NCI-H187 treated with DMSO at 0.1 percent for 48 hours (cell line): ENCODE results near the gene FOXL3.
"Not testable (repeated sequence)": the region's sequence is repeated elsewhere in the genome, so short reads cannot be mapped to it uniquely, and the experiment has no call there.

Experiments
- DNase-seq: peaks from one replicate; lab custom pipeline; 2025; lab: John Stamatoyannopoulos, UW

FOXL3 gene

DNA sequence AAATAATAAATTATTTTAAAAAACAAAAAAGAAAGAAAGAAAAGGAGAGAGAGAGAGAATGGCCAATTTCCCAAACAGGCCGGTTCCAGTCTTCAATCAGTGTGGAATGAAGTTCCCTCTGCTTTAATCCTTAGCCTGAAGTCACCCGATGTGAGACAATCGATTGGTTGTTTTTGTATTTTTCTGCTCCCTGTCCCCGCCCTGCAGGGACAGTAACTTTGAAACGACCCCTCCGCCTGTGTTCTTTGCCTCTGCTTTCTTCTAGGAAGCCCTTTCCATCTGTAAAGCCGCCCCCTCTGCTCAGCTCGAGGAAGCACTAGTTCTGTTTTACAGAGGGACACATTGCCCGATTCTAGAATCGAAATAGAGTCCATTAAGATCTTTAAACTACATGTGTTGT lies 33.4 kb downstream of the FOXL3 start:
- DNase-seq = no peak

DNA sequence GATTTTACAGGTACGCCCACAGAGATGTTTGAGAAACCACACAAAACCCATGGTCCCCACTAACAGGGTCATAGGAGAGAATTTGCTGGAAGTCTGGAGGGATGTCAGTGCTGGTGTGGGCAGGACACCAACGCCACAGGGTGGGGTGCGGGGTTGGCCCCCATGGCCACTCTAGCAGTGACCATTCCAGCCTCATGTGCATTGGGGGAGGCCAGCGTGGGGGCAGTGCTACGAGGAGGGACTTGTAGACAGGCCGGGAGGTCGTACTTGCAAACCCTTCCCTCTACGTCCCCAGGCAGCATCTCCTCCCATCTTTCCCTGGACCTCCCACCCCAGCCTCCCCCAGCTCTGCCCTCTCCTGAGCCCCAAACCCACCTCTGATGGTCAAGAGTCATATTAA lies 34.0 kb downstream of the FOXL3 start:
- DNase-seq = no peak

DNA sequence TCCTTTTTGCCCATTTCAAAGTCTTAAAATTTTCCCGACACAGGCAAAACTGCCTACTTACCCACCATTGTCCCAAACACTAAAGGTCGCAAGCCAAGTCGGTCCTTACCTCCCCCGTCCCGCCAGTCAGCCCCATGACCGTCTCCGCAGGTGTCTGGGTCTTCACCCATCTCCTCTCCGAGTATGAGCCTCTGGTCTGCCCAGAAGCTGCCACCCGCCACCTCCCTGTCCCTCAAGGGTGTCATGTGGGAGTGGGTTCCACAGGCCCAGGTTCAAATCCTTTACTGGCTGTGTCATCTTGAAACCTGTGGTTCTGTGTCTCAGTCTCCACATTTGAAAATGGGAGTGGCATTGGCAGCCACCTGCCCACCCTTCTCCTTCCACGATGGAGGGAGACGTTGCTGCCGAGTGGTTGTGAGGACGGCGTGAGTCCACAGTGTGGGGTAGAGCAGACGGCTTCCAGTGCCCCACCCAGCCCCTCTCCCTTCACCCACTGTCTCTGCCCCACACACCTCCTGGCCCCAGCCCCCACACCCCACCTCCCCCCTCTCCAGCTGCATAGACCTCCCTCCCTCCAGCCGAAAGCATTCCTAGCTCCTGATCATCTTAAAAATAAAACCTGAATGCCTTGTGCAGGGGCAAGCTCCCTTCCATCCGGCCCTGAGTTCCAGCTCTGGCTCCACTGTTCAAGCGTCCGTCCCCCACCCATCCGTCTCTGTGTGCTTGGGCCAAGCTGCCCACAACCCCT lies 35.3 kb downstream of the FOXL3 start:
- no peak for DNase-seq

DNA sequence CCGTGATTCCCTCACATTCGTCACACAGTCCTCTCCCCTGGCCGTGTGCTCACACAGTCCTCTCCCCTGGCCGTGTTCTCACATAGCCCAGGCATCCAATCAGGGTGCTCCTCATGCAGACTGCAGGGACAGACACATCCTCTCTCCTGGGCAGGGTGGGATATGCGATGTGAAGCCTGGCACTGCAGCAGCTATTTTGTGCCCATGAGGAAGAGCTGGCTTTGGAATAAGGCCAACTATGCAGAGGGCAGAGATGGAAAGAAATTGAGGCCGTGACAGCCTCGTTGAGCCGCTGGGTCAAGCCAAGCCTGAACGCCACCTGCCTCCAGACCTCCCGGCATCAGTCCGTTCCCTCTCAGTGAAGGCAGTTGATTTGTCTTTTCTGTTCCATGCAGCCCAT lies 35.8 kb downstream of the FOXL3 start:
- no peak for DNase-seq

DNA sequence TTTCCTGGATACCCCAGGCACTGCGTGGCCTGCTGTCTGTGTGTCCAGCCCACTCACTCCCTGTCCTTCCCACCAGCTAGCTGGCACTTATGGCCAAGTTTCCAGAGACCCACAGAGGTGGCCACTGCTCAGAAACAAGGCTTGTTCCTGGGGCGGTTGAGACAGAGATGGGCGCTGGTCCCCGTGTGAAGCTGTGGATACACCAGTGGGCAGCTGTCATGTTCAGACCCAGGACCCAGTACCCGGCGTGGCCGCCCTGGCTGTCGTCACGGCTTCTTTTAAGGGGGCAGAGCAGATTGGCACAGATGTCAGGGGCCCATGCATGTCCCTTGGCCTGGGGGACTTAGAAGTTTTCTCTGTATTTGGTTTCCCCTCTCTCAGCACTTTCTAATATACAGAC lies 36.3 kb downstream of the FOXL3 start:
- no peak for DNase-seq

DNA sequence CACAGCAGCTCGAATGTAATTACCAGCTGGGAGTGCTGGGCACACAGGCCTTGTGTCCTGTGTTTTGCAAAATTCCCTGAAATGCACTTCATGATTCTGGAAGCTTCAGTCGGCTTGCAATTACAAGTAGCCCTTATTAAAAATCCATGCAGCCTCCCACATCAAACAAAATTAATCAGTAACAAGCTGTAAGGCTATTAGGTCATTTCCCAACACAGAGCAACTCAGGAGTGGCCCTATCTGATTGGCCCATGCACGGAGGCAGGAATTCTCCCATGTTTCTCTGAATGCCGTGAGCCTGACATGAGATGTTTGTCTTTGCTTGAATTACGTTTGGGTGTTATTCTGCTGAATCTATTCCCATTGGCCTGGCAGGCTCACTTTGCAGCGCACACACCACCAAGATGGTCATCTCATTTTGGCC lies 36.9 kb downstream of the FOXL3 start:
- DNase-seq = no peak

DNA sequence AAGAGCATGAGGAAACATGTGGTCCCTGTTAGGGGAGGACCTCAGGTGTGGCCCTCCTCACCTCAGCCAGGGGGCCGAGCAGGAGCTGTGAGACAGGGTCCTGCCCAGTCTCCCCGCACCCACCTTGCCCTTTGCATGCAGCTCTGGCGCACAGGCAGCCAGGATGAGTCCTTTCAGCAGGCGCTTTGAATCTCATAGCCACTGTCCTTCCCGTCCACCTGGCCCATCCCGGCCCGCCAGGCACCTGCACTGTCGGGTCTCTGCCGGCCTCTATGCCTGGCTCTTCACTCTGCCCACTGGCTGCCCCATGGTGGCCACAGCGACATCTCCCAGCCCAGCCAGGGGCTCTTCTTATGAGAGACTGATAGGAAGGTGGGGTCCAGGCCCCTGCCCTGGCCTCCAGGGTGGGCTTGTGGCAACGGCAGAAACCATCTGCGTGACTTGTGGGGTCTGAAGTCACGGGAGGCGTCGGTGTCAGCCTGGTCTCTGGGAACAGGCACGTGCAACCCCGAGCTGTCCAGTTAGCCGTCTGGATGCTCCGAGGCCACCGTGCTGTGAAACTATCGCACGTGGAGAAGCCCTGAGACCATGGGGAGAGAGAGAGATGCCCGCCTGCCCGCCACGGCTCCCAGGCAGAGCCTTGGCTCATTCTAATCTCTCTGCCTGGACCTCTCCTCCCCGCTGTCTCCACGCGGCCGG lies 37.4 kb downstream of the FOXL3 start:
- no peak for DNase-seq

DNA sequence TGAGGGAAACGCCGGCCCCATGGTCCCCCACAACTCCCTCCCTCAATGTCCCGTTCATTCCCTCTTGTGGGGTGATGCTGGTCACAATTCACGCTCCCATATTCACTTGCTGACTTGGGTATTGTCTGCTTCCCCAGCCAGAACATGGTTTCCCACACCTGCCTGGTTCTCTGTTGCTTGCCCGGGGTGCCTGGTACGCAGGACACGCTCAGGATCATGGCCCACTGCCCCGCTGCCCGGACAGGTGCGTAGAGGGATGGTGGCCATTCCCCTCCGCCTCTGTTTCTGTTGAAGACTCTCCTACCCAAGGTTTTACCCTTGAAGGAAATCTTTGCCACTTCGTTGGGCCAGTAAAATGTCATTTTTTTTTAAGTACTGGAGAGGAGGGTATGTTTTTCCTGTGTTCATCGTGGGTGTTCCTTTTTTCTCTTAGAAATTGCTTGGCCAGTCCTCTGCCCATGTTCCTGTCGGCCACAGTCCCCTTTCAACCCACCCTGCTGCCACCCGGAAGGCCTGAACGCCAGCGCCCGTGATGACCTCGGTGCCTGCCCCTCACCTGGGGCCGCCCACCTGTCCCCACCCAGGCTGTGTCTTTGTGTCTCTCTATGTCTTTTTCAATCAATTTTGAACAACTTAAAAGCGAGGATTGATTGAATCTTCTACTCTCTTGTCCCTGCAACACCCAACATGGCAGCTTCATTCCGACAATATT lies 38.2 kb downstream of the FOXL3 start:
- DNase-seq = no peak

DNA sequence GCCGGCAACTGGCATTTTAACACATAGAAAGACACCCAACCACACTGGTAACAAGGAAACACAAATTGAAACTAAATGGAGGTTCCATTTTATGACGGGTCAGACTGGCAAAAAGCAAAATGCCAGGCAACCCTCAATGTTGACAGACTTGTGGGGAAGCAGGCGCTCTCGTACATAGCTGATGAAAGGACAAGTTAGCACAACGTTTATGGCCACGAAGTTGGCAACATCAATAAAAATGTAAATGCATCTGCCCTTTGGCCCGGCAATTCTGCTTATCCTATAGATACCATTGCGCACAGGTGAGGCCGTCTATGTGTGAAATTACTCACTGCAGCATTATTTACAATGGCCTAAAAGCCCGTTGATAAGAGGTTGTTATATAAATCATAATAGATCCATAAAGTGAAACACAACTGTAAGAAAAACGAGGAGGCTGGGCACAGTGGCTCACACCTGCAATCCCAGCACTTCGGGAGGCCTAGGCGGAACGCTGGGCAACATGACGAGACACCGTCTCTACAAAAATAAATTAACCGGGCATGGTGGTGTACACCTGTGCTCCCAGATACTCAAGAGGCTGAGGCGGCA lies 39.8 kb downstream of the FOXL3 start:
- DNase-seq = no peak

DNA sequence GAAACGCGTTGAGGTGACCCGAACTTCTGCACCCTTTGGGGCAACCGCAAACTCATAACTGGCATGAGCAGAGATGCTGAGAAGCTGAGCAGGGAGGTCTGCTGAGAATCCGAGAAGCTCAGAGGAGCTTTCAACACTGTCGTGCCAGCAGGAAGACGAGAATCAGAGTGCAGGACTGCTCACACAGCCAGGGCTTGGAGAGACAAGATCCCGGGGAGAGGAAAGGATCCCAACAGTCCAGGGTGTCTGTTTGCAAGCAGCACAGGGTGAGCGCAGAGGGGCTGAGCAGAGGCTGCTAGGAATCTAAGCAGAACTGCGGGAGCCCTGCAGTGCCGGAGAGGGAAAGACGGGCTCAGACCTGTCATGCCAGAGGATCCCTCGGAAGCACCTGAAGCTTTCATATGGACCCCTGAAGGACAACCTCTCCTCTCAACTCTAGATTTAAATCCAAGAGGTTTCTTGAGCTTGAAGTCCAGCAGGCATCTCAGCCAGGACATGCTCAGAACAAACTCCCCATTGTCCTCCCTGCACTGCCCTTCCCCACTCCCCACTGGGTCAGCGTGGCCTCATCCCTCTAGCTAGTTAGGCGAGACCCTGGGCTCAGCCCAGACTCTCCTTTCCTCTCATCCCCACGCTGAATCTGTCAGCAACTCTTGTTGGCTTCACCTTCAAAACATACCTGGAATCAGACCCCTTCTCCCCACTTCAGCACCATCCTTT lies 40.7 kb downstream of the FOXL3 start:
- no peak for DNase-seq

DNA sequence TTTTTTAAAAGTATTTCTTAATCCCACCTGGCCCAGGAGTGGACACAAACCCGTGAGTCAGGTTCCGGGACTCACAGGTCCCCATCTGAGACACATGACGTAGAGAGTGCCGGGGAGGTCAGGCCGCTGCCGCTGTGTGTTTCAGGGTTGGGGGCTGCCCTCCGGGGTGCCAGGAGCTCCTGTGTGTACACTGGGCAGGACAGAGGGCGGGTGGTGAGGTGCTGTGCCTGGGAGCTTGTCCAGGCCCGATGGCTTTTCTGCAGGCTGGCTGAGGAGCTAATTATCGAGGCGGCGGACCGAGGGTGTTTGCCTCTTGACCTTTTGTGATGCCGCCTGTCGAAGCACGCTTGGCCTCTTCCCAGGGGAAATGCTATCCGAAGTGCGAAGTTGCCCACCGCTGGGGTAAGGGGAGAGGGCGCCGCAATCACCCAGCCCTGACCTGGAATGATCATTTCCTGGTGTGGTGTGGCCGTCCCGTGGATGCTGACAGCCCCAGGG lies 42.1 kb downstream of the FOXL3 start:
- DNase-seq = no peak

DNA sequence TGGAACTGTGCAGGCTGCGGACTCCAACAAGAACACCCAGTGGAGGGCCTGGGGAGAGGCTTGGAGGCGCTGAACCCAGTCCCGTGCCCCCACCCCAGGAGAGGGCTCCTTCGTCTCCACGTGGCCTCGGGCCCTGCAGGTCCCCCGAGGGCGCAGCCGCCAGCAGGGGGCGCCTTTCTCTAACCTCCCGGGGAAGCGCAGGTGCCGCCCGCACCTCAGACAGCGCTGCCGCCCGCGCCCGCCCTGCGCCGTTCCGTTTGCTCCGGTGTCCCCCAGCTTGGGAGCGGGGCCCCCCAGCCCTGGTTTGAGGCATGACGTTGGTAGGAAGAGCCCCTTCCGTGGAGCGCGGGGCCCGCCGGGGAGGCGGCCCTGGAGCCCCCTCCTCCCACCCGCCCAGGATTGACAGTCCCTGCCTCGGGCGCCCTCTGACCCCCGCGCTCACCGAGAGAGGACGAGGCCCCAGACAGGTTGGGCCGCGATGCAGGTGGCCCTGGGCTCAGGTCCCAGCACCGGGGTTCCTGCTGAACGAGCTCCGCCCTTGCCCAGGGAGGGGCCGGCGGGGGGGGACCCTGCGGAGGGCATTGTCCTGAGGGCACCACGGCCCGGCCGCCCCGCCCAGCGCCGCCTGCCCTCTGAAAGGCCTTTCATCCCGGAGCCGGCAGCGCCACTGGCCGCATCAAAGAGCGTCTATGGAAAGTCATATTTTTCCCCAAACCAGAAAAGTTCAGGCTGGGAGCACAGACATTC lies 42.8 kb downstream of the FOXL3 start:
- DNase-seq = no peak

DNA sequence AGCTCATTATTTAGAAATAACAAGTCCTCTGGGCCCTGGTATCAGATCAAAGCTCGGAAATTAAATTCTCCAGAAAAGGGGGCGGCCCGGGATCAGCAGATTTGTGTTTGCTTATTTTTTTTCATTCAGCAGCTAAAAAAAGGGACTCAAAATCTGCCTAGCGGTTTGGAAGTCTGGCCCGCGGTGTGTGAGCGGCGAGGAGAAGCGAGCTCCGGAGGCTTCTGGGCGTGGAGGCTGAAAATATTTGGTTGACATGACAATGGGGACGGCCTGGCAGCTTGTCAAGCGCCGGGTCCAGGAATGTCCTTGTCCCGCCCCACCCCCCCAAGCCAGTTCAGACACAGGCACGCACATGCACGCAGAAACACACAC lies 43.4 kb downstream of the FOXL3 start:
- no peak for DNase-seq

DNA sequence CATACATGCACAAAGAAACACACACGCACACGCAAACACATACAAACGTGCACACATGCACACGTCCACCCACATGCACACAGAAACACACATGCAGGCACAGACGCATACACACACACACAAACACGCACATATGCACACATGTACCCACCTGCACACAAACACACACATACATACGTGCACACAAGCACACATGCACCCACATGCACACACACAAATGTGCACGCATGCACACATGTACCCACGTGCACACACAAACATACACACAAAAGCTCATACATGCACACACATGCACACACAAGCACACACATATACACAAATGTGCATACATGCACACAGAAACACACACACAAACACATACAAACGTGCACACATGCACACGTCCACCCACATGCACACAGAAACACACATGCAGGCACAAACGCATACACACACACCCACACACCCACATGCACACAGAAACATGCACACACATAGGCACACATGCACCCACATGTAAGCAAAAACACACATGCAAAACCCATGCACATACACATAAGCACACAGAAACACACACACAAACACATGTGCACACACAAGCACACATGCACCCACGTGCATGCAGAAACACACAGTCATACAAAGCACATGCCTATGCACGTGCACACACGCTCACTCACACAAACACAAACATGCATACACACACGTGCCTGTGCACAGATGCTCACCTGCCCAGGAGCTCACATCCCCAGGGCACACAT lies 44.8 kb downstream of the FOXL3 start:
- no peak for DNase-seq

DNA sequence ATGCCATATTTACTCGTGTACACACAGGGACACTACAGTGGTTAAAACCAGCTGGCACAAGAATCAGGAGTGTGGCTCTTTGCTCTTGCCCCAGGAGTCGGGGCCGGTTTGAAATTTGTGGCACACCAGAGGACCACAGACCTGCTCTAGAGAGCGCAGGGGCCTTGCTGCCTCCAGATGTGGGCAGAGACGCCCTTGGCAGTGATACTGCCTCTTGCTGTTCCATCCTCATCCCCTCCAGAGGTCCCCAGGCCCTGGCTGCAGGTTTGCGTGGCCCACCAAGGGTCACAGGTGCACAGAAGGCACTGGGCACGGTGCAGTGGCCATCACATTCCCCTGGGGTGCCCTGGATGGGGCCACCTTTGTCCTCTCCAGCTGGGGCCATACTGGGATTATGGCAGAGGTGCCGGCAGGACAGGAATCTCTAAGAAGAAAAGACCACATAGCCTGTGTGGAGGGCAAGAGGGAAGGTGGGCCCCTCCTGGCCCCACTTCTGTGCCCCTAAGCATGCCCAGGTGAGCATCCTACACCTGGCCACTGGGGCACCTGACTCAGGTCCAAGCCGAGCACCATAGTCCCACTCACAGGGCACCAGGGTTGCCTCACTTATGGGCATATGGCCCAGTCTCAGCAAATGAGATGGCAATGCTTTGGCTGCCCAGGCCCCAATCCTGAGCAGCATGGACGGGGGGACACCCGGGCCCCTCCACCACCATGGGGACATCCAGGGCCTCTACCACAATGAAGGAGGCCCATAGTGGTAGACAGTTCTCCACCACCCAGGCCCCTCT lies 45.6 kb downstream of the FOXL3 start:
- no peak for DNase-seq

DNA sequence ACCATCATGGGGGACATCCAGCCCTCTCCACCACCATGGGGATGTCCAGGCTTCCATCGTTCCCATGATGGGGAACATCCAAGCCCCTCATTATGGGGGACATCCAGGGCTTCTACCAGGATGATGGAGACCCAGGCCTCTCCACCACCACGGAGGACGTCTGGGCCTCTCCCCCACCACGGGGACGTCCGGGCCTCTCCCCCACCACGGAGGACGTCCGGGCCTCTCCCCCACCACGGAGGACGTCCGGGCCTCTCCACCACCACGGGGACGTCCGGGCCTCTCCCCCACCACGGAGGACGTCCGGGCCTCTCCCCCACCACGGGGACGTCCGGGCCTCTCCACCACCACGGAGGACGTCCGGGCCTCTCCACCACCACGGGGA lies 46.2 kb downstream of the FOXL3 start:
- DNase-seq = not testable (repeated sequence)

DNA sequence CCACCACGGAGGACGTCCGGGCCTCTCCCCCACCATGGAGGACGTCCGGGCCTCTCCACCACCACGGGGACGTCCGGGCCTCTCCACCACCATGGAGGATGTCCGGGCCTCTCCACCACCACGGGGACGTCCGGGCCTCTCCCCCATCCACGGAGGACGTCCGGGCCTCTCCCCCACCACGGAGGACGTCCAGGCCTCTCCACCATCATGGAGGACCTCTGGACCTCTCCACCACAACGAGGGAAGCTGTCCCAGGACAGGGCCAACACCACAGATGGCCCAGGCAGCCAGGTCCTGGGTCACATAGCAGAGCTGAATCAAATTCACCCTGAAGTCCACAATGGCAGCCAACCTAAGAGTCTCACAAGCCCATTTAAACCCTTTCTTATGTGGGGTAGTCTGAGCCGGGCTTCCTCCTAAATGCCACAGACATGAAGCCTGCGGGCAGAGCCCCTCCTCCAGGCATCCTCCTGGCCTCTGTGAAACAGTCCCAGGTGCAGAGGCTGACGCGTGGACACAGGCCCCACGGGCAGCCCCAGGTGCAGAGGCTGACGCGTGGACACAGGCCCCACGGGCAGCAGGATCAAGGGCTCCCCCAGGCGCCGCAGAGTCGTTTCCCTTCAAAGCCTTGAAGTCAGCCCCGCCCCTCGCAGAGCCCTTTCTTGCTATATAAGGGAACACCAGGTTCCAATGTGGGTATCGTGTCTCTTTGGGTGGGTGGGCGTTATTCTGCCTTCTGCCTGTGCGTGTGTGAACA lies 47.0 kb downstream of the FOXL3 start:
- DNase-seq = no peak

DNA sequence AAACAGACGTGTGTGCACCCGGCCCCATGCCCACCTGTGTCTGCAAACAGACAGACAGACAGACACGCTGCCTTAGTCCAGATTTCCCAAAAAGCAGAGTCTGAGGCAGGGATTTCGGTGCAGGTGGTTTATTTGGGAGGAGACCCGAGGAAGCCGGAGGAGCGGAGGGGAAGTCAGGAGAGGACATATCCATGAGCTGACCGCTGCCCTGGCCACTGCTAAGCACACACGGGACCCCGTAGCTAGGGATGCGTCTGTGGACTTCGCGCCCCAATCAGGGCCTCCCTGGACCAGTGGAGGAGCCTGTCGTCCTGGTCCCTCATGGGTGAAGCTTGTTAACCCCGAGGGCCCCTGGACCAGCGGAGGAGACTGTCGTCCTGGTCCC lies 47.6 kb downstream of the FOXL3 start:
- no peak for DNase-seq
